Stimulated activated CD8-positive, alpha-beta memory T cell treated with anti-CD3 and anti-CD28 coated beads, Interleukin-7, amount 100 ng/mL, for 48 hours (primary cell): Measurements from ENCODE around the gene CCDC91.

Experiments
- DNase-seq, 2 donors: peaks; one replicate each; pipeline ENCODE4 v3.0.0-alpha.2; 2020; ENCODE audit warnings: low read depth in 1 of 2; ENCODE audit errors: extremely low read depth in 1 of 2

CCDC91 gene

DNA sequence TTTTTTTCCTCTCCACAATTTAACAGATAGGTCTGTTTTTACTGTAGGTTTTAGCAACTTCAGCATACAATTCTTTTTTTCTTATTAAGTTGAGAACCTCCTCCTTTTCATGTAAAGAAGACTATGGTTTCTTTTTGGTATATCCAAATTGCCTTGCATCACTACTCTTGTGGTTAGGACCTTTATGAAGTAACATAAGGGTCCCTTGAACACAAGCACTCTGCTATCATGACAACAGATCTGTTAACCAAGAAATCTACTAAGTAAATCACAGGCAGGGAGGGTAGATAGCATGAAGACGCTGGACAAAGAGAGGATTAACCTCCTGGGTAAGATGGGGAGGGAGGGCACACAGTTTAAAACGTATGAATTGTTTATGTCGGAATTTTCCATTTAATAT lies 380.6 kb downstream of the CCDC91 start:
- no peak for DNase-seq

DNA sequence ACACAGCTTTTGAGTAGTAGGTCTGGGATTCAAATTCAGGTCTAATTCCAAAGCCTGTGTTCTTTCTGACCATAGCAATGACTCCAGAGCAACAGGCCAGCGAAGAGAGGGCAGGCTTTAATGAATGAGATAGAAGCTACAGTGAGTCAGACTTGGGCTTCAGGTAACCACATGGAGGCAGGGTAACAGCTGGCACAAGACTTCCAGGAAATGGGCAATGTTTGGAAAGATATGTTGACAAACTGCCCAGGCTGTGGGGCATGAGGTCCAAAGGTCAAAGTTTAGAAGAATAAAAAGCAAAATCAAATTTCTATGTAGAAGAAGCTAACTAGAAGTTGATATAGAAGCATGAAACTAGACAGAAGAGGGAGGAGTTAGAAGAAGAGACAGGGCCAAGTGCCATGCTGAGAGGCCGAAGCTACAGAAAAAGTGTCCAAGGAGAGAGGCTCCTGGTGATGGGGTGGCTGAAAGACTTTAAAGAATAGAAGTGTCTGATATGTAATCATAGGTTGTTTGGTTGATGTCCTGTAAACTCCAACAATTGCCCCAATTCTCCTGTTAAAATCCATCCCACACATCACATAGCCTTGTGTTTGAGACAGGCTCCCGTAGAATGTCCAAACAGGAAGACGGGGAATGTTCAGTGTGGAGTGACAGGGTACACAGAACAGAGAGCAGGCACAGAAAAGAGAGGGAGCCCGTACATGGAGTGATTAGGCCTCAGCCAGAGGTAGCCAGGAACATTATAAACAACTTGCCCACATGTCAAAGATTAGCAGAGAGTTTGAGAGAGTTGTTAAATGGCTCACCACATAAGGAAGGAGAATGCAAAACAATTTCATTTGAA lies 384.7 kb downstream of the CCDC91 start:
- DNase-seq, result no peak

DNA sequence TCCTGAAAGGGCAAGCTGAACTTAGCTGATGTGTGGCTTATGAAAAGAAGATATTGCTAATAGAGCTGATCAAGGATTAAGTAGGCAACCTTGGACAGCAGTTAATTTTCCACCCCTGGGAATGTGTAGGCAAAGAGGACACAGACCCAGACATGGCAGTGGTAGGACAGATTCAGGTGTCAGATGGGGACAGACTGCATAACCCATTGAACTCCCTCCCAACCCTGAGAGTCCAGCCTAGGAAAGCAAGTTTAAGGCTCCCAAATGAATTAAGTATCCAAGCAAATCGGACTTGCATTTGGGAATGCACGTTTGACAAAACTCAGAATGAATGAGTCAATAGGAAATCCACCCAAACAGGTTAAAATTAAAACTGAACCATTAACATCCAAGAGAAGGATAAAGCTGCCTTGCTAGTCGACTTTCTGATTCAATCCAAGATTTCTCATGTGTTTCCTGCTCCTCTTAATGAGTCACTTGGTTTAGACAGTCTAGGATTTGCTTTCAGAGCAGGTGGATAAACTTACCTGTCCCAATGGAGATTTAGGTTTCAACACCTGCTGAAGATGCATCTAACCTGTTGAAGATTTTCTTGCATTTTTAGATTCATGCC lies 385.4 kb downstream of the CCDC91 start:
- no peak for DNase-seq

DNA sequence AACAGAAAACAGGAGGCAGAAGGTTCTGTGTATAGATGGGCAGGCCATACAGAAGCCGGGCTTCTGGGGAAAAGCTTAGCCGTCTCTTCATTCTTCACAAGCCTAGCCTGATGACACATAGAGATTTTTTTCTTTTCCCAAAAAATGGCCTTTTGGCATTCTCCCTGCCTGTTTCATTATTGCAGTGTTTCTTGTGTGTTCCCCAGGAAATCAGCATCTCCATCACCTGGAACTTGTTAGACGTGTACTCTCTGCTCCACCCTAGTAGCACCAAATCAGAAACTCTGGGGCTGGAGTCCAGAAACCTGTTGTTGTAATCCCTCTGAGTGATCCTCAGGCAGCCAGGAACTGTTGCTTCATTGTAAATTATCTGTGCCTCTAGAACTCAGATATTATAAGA lies 388.1 kb downstream of the CCDC91 start:
- DNase-seq, result no peak

DNA sequence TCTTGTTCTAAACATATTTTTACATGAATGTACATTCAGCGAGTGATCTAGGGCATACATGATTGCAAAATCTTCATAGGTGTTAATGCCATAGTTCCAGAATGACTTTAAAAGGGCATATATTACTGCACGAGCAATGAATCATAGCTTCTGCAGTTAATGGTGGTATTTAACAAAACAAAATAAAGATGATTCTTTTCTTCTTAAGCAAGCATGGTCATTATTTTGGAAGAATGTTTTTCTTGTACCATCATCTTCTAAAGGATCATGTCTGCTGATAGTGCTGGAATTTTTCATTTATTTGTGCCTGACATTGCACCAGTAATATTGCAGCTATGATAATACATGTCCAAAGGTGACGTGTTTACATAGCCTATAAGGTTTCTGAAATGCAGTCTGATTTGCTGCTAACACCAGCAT lies 388.6 kb downstream of the CCDC91 start:
- no peak for DNase-seq

DNA sequence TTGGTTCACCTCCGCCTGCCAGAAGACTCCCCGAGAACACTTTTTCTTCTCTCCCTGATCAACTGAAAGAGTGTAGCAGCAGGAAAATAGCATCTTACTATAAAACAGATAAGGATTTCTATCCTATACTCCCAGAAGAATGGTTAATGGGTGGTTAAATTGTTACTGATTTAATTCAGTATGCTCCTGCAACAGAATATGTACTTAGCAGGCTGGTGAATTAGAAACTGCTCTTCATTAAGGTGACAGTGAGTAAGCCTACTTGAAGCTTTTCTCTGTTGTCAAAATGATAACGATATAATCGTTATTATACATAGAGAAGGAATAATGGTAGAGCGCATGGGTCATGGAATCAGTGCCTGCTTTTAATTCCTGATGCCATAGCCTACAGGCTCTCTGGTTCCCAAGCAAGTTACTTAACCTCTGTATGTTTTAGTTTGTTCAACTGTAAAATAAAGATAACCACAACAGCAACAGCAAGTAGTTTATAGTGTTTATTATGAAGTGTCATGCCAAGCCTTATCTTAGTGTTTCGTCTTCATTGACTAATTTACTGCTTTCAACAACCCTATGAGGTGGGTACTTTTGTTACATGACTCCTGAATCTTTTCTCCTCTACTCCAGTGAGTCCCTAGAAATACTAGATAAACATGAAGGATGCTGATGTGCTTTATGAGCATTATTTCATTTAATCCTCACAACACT lies 392.6 kb downstream of the CCDC91 start:
- no peak for DNase-seq

DNA sequence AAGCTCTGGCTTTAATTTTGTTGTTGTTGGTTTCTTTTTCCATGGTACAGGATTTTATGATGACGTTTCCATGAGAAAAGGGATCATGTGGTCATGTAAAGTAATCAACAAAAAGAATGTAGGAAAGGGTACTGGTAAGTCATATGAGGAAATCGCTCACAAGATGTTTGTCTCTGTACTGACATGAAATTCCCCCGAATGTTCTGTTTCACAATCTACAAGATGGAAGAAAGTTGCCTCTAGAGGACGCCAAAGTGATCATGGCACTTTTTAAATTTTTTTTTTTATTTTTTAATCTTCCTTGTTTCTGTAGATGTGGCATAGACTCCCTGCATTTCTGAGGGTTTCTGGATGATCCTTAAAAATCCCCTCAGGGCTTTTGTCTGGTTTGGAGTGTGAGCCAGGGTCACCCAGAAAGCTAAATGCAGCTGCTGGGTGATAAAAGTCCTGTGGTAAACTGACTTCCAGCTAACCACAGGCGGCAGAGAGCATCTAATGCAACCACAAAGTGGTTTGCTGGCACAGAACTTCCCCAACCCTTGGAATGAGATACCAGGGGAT lies 393.5 kb downstream of the CCDC91 start:
- no peak for DNase-seq

DNA sequence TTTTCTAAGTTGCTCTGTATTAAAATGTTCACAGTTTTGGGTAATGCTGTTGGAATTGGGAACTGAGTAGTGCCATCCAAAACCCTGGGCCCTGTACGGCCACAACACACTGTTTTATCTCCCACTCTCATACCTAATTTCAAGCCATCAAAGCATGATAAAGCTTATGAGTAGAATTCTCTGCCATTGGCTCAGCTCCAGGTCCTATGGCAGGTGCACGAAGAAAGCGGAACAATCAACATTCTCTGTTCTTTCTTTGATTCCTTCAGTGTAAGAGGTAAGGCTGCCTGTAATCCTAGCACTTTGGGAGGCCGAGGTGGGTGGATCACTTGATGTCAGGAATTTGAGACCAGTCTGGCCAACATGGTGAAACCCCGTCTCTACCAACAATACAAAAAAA lies 394.9 kb downstream of the CCDC91 start:
- no peak for DNase-seq

DNA sequence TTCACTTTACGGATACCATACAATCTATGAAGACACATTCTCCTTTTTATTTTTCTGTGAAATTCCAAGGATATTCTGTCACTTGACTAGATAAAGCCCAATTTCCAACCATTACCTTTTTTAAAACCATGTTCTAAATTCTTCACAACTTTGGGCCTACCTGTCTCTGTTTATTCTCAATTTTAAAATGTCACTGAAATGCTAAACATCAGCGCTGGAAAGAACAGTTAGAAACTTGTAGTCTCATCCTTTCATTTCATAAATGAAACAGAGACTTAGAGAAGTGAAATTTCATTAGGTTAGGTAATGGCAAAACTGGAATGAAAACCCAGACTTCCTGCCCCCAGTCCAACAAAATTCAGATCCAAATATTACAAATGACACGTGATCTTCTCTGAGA lies 396.2 kb downstream of the CCDC91 start:
- no peak for DNase-seq

DNA sequence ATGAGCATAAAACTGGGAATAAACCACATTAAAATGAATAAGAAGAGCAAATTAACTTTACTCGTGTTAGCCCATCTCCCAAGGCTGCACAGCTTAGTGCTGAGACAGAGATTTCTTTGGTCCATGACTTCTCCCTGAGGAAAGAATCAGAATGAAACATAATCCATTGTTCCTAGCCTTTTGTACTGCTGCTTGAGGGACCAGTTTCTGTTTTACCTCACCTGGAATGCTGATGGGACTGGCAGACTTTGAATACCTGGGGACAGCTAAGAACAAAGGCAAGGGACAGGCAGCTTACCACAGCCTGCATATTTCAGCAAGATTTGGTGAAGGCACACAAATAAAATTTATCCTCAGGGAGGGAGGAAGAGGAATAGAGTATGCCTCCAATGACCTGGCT lies 401.6 kb downstream of the CCDC91 start:
- no peak for DNase-seq
